GM19240 (cell line): ENCODE measurements around the gene OGFOD3.
A peak's percentile ranks its signal among the peaks of the same experiment; 100 is the strongest.

Experiments
- DNase-seq: peaks from one replicate; pipeline ENCODE4 v3.0.0; 2011; ENCODE audit warnings: low spot score; ENCODE audit not compliant: insufficient read length

Gene OGFOD3

DNA sequence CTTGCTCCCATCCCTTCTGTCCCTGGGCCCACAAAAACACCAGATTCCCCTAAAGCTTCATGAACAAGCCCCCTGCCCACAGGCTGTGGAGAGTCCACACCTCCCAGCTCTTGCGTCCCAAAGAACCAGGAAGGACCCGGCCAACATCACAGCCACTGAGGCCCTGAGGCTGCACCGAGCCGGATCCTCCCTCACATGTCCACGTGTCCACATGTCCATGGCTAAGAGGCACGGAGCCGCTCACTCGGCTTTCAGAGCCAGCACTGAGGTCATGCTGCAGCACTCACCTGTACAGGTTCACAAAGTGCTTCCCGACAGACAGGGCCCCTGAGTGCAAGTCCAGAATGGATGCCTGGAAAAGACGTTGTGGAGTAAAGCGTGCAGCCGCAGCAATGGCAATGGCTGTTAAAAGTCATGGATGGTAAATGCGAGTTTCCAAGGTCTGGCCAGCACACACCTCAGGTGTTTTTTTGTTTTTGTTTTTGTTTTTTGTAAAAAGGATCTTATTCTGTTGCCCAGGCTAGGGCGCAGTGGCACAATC, 12.2 kb downstream of the OGFOD3 start:
- DNase-seq = no peak

DNA sequence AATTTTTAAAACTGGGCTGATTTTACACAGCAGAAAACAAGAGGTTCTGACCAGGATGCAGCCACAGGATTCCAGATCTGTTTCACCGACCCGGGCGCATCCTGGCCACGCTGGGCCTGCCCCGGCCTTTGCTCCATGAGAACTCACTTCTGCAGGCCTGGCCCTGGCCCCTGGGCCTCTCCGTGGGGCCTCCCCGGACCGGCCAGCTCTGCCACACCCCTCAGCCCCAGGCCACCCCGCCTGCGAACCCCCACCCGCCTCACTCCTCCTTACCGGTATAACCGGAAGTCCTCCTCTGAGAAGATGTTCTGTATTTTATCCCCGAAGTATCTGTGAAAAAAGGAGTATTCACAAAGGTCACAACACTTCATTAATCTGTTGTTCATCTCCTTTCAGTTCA, 13.3 kb downstream of the OGFOD3 start:
- no peak for DNase-seq

- no peak for DNase-seq
Measured at GRCh38 chr17:82403662-82404660, 14.4 kb downstream of the OGFOD3 start.

DNA sequence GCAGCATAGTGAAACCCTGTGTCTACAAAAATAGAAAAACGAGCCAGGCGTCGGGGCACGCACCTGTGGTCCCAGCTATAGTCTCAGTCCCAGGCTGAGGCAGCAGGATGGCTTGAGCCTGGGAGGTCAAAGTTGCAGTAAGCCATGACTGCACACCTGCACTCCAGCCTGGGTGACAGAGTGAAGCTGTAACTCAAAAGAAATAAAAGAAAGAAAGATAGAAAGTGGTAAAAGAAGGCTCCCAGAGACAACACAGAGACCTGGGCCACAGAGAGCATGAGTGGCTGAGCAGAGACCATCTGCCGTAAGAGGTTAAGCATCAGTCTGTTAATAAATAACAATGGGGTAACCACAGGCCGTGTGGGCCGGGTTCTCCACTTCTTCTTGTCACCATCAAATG, 15.5 kb downstream of the OGFOD3 start:
- no peak for DNase-seq

GRCh38 chr17:82400830-82401229, 17.6 kb downstream of the OGFOD3 start:
- DNase-seq = peak; percentile 97

- no peak for DNase-seq
Measured at GRCh38 chr17:82400206-82400605, 18.2 kb downstream of the OGFOD3 start.

GRCh38 chr17:82399601-82400101, 18.7 kb downstream of the OGFOD3 start:
- no peak for DNase-seq

DNA sequence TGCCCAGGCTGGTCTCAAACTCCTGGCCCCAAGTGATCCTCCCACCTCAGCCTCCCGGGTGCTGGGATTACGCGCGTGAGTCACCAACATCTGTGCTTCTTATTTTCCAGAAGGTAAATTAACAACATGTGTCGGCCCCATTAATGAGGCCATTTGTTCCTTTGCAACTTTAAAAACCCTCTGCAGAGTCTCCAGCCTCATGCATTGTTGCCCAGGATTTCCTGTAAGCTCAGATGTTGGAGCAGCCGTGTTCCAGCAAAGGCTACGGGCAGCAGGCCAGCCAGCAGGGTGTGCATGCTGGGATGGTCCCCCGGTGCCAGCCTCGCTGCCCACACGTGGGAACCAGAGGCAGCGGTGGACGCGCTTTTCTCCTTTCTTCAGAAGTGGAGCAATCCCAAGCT, 19.3 kb downstream of the OGFOD3 start:
- no peak for DNase-seq

DNA sequence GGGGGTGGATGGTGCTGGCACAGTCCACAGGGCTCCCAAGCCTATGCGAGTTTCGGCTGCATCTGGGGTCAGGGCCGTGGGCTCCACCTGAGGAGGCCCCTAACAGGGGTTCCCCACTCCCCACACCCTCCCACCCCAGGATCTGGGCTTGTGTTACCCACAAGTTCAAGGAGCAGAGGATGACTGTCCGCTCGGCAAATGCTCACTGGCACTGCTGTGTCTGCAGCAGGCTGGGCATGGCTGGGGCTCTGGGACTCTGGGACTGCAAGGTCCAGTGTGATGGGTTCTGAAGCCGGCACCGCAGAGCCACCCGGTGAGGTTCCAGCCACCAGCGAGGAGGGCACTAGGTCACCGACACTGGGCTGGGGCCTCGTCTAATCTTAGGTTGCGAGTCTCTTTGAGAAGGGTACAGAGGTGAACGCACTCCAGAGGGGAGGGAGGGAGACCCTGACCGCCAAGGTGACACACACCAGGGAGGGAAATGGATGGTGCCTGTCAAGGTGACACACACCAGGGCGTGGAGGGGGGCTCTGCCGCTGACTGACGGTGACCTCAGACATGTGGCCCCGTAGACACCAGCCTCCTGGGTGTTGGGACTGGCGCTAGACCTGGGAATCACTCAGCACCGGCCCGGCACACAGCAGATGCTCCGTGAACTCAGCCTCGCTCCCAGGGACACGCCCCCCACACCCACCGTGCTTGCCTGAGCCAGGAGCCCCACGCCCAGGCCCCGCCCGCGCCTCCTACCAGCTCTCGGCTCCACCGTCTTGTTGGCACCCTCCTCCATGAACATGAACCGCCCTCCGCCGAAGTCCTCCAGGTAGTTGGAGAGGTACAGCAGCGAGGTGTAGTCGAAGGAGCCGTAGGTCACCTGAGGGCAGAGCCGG, 20.7 kb downstream of the OGFOD3 start:
- no peak for DNase-seq

GRCh38 chr17:82396601-82397435, 21.6 kb downstream of the OGFOD3 start:
- no peak for DNase-seq

DNA sequence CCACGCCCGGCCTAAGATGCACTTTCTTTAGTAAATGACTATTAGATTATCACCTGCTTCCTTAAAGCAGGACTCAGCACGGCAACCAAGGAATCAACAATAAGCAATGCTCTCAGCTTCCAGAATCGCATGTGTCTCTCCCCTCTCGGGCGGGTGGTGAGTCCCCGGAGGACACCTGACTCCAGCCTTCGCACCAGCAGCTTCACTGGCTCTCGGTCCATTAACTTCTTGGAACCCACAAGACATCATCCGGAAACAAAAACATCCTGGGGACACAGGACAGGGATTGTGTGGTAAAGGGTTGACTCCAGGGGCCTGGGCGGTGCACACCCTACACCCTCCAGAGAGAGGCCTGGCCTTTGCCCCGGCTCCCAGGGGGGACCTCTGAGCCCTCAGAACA, 24.1 kb downstream of the OGFOD3 start:
- DNase-seq = no peak

GRCh38 chr17:82392941-82393340, 25.4 kb downstream of the OGFOD3 start:
- DNase-seq = no peak

DNA sequence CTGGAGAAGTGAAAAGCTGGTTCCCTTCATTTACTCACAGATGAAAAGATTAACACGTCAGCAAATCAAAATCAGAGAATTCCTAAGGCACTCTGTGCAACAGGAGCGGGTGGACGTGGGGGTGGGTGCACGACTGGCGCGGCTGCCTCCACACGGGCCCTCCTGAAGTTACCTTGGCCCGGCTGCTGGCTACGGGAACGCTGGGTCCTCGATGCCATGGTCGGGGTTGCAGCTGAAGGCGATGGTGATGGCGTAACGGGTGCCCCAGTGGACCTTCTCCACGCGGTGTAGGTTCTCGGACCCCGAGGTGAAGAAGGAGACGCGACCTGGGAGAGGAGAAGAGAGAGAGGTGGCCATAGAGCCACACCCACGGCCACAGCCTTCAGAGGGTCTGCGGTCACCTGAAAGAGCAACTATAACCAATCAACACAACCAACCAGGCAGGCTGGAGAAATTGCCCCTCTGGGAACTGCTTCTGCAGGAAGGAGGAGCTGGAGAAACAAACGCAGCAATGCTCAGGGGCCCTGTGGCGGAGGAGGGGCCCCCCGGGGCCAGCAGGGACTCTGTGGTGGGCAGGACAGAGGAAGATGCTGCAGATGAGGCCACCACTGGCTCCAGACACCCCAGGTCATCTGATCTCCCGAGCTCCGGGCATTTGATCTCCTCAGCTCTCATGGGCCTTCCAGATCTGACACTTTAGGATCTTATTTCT, 26.0 kb downstream of the OGFOD3 start:
- no peak for DNase-seq

- DNase-seq = no peak
Measured at GRCh38 chr17:82391496-82392066, 26.8 kb downstream of the OGFOD3 start.

- DNase-seq = no peak
Measured at GRCh38 chr17:82390860-82391435, 27.4 kb downstream of the OGFOD3 start.

- no peak for DNase-seq
Measured at GRCh38 chr17:82390015-82390859, 28.1 kb downstream of the OGFOD3 start.

DNA sequence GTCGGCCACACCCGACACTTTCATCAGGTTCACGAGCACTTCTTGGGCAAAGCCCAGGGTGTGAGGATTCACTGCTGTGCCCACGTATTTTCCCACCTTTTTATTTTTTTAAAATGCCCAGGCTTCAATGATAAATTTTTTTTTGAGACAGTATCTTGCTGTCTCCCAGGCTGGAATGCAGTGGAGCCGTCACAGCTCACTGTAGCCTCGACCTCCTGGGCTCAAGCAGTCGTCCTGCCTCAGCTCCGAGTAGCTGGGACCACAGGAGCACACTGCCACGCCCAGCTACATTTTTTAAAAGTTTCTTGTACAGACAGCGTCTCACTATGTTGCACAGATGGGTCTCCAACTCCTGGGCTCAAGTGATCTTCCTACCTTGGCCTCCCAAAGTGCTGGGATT, 29.0 kb downstream of the OGFOD3 start:
- no peak for DNase-seq

DNA sequence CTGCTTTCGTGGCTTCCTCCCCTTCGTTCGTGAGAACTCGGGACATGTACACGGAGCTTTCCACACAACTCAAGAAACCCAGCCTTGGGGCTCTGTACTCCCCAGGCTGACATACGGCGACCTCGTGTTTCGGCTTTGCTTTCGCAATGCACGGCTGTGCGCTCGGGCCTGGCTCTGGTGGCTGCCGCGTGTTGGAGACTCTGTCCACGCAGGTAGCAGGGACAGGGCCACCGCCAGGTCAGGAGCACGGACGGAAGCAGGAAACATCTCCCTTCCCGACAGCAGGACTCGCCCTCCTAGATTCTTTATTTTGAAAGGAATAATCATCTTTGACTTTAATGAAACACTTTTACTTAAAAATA, 29.5 kb downstream of the OGFOD3 start:
- DNase-seq = no peak
